MM.1S (cell line): Measurements from ENCODE around the gene NET1.

ENCODE experiments used
- DNase-seq: peaks from one replicate; pipeline ENCODE4 v3.0.0-alpha.2; 2015
- H2AFZ ChIP-seq: fragments of 300-600 bp; sonication (generic); 2 replicates; pipeline ENCODE4 v1.6.0; 2016; ENCODE audit warnings: antibody characterized with exemption, low read length
- H3F3A ChIP-seq: fragments of 300-600 bp; sonication (generic); 2 replicates; pipeline ENCODE4 v1.6.1; 2016; ENCODE audit warnings: mild to moderate bottlenecking, antibody characterized with exemption, low read length, moderate library complexity, mixed read lengths; ENCODE audit not compliant: insufficient read depth
- H3K27ac ChIP-seq: fragments of 300-600 bp; sonication (generic); 2 replicates; pipeline ENCODE4 v1.5.1; 2016; ENCODE audit warnings: mild to moderate bottlenecking, low read length
- H3K27me3 ChIP-seq: fragments of 300-600 bp; sonication (generic); replicated peaks from 2 replicates; pipeline ENCODE4 v1.6.0; 2016; ENCODE audit warnings: low read length; ENCODE audit not compliant: insufficient read depth
- H3K36me3 ChIP-seq: fragments of 300-600 bp; sonication (generic); replicated peaks from 2 replicates; pipeline ENCODE4 v1.6.1; 2016; ENCODE audit warnings: mild to moderate bottlenecking, low read length, mixed read lengths; ENCODE audit not compliant: insufficient read depth
- H3K4me1 ChIP-seq: fragments of 300-600 bp; sonication (generic); 2 replicates; pipeline ENCODE4 v1.6.1; 2016; ENCODE audit warnings: low read length, mixed read lengths
- H3K4me2 ChIP-seq: fragments of 300-600 bp; sonication (generic); 2 replicates; pipeline ENCODE4 v1.6.0; 2016; ENCODE audit warnings: low read depth, low read length
- H3K4me3 ChIP-seq: fragments of 300-600 bp; sonication (generic); 2 replicates; pipeline ENCODE4 v1.5.1; 2016; ENCODE audit warnings: low read length, mixed read lengths
- H3K79me2 ChIP-seq: fragments of 300-600 bp; sonication (generic); 2 replicates; pipeline ENCODE4 v1.6.1; 2016; ENCODE audit warnings: mixed run types, low read length, mixed read lengths
- H3K9ac ChIP-seq: fragments of 300-600 bp; sonication (generic); 2 replicates; pipeline ENCODE4 v1.6.1; 2016; ENCODE audit warnings: low read length, mixed read lengths
- H3K9me2 ChIP-seq: fragments of 300-600 bp; sonication (generic); replicated peaks from 2 replicates; pipeline ENCODE4 v1.6.1; 2016; ENCODE audit warnings: mild to moderate bottlenecking, low read length, mixed read lengths; ENCODE audit not compliant: insufficient read depth
- H3K9me3 ChIP-seq: fragments of 300-600 bp; sonication (generic); replicated peaks from 2 replicates; pipeline ENCODE4 v1.6.1; 2016; ENCODE audit warnings: mild to moderate bottlenecking, low read length, mixed read lengths; ENCODE audit not compliant: insufficient read depth
- H4K20me1 ChIP-seq: fragments of 300-600 bp; sonication (generic); 2 replicates; pipeline ENCODE4 v1.6.1; 2016; ENCODE audit warnings: mild to moderate bottlenecking, low read length, moderate library complexity, mixed read lengths; ENCODE audit not compliant: insufficient read depth
- CTCF ChIP-seq: fragments of 300-600 bp; sonication (generic); IDR thresholded peaks from 2 replicates; pipeline ENCODE4 v1.5.1; 2016; ENCODE audit warnings: antibody characterized with exemption, low read length, mixed read lengths
- EZH2 ChIP-seq: fragments of 300-600 bp; sonication (generic); optimal IDR thresholded peaks from 2 replicates; pipeline ENCODE3; 2017; ENCODE audit warnings: low read depth, mild to moderate bottlenecking, antibody characterized with exemption, low read length, mixed read lengths
- EZH2phosphoT487 ChIP-seq: fragments of 300-600 bp; sonication (generic); IDR thresholded peaks from 2 replicates; pipeline ENCODE4 v1.6.1; 2018; ENCODE audit warnings: antibody characterized with exemption, low read length

Gene NET1

GRCh38 chr10:5479481-5480161 is 67.3 kb downstream of the NET1 start:
- no peak overlapping the region for H3K4me3 ChIP-seq
- H3K9me3 ChIP-seq, result no peaks in the 10 kb centered on the region
- no peak overlapping the region for H3K4me2 ChIP-seq
- no peaks in the 10 kb centered on the region for H3K4me1 ChIP-seq
- H3K36me3 ChIP-seq, result no peaks in the 10 kb centered on the region
- H4K20me1 ChIP-seq, result no peaks in the 10 kb centered on the region
- no peaks in the 10 kb centered on the region for H3K79me2 ChIP-seq
- TF ChIP-seq EZH2phosphoT487 (no peak), EZH2 (no peak), CTCF (no peak)
- H2AFZ ChIP-seq, result no peak overlapping the region
- DNase-seq, result no peak
- H3F3A ChIP-seq, result no peaks in the 10 kb centered on the region
- no peak overlapping the region for H3K9ac ChIP-seq
- H3K27me3 ChIP-seq, result no peaks in the 10 kb centered on the region
- no peaks in the 10 kb centered on the region for H3K9me2 ChIP-seq
- no peak overlapping the region for H3K27ac ChIP-seq

- H3K79me2 ChIP-seq, result no peaks in the 10 kb centered on the region
- H3K4me2 ChIP-seq, result no peak overlapping the region
- no peak for DNase-seq
- H3K9me2 ChIP-seq, result no peaks in the 10 kb centered on the region
- TF ChIP-seq CTCF (no peak), EZH2 (no peak), EZH2phosphoT487 (no peak)
- H4K20me1 ChIP-seq, result no peaks in the 10 kb centered on the region
- no peak overlapping the region for H3K27ac ChIP-seq
- no peaks in the 10 kb centered on the region for H3K4me1 ChIP-seq
- H3K9me3 ChIP-seq, result no peaks in the 10 kb centered on the region
- H3F3A ChIP-seq, result no peaks in the 10 kb centered on the region
- no peaks in the 10 kb centered on the region for H3K36me3 ChIP-seq
- no peaks in the 10 kb centered on the region for H3K27me3 ChIP-seq
- H3K9ac ChIP-seq, result no peak overlapping the region
- no peak overlapping the region for H3K4me3 ChIP-seq
- H2AFZ ChIP-seq, result no peak overlapping the region
These were observed 68.0 kb downstream of the NET1 start for GRCh38 chr10:5480162-5480941.

GRCh38 chr10:5481121-5481520 is 68.8 kb downstream of the NET1 start:
- Histone ChIP-seq H3K36me3 (no peaks in the 10 kb centered on the region), H3K27ac (no peak overlapping the region), H4K20me1 (no peaks in the 10 kb centered on the region), H3K9me2 (no peaks in the 10 kb centered on the region), H2AFZ (no peak overlapping the region), H3K4me3 (no peak overlapping the region), H3K9me3 (no peaks in the 10 kb centered on the region), H3K27me3 (no peaks in the 10 kb centered on the region), H3K9ac (no peak overlapping the region), H3K4me2 (no peak overlapping the region), H3F3A (no peaks in the 10 kb centered on the region), H3K4me1 (no peaks in the 10 kb centered on the region), H3K79me2 (no peaks in the 10 kb centered on the region)
- DNase-seq, result no peak
- TF ChIP-seq CTCF (no peak), EZH2 (no peak), EZH2phosphoT487 (no peak)
